Endothelial cell of umbilical vein (primary cell): ENCODE results near the gene ADORA2A.

ENCODE experiments used
- CTCF ChIP-seq, 2 donors: IDR thresholded peaks; 1 replicate in 1 of 2; 2 replicates in 1 of 2; pipeline ENCODE4 v1.5.1; 2011; ENCODE audit warnings: low read length in 2 of 2, mild to moderate bottlenecking in 2 of 2, moderate library complexity in 2 of 2, control low read depth in 1 of 2, inconsistent platforms in 1 of 2, low read depth in 1 of 2; ENCODE audit not compliant: insufficient read depth in 1 of 2; ENCODE audit errors: extremely low read depth in 1 of 2
- EZH2 ChIP-seq: IDR thresholded peaks from 2 replicates; pipeline ENCODE4 v1.6.1; 2012; ENCODE audit warnings: borderline replicate concordance, low read depth, mild to moderate bottlenecking, moderate library complexity, low read length, inconsistent platforms; ENCODE audit not compliant: severe bottlenecking
- GATA2 ChIP-seq: IDR thresholded peaks from 2 replicates; pipeline ENCODE4 v1.7.0; 2011; ENCODE audit warnings: low read depth, mild to moderate bottlenecking, moderate library complexity, mixed read lengths, low read length; ENCODE audit not compliant: insufficient read length, insufficient read depth
- JUN ChIP-seq: IDR thresholded peaks from 2 replicates; pipeline ENCODE4 v1.6.1; 2011; ENCODE audit warnings: borderline replicate concordance, low read depth; ENCODE audit not compliant: insufficient read length, insufficient read depth
- MAX ChIP-seq: IDR thresholded peaks from 2 replicates; pipeline ENCODE4 v1.6.1; 2011; ENCODE audit not compliant: insufficient read depth, insufficient read length
- MYC ChIP-seq: IDR thresholded peaks from one replicate; pipeline ENCODE4 v1.6.1; 2011; ENCODE audit warnings: mild to moderate bottlenecking, low read depth, low read length
- POLR2A ChIP-seq: IDR thresholded peaks from 2 replicates; pipeline ENCODE4 v1.6.1; 2012; ENCODE audit warnings: low read depth, mild to moderate bottlenecking, control low read depth, low read length
- POLR2AphosphoS5 ChIP-seq: IDR thresholded peaks from 2 replicates; pipeline ENCODE4 v1.6.1; 2012; ENCODE audit warnings: low read depth, mild to moderate bottlenecking, control low read depth, low read length, moderate library complexity; ENCODE audit not compliant: insufficient read depth

- no peak for TF ChIP-seq CTCF (IDR thresholded peaks at IDR 0.05; ENCODE audit: extremely low read depth in 1 of 2, insufficient read depth in 1 of 2, low read depth in 1 of 2, low read length in 2 of 2)
- no peak for TF ChIP-seq EZH2
- TF ChIP-seq POLR2A, result no peak
- TF ChIP-seq GATA2, result no peak
- TF ChIP-seq POLR2AphosphoS5, result no peak
- TF ChIP-seq MYC, result no peak
- no peak for TF ChIP-seq MAX
- TF ChIP-seq JUN, result no peak
These were observed 4.1 kb downstream of the ADORA2A start for GRCh38 chr22:24431309-24432034.
